ENCODE results near the gene CHRDL2.

Gene CHRDL2

GRCh38 chr11:74748211-74749126, 17.2 kb upstream of the CHRDL2 start, which contains the start of gene RNF169:
Gene RNF169, plus strand, starts transcription at chr11:74748849. Its CDS starts 32 bp downstream, at chr11:74748881.
- TF ChIP-seq ZNF274 (IDR thresholded peaks at IDR 0.05; ENCODE audit: low read depth, low read length) (no peak), SUZ12 (IDR thresholded peaks at IDR 0.05; ENCODE audit: extremely low read depth, insufficient read depth, insufficient read length) (no peak), YY1 (IDR thresholded peaks at IDR 0.05; ENCODE audit: insufficient read depth, insufficient read length) (peak; percentile 68)
- DNase-seq (ENCODE audit: low read depth, low spot score): peak; percentile 92
- Histone ChIP-seq H3K4me3 (ENCODE audit: insufficient read length, low read depth) (peak within 1 kb of the TSS; percentile 74), H3K27me3 (ENCODE audit: insufficient read depth, insufficient read length) (no peaks in the 10 kb centered on the region), H3K4me1 (ENCODE audit: insufficient read depth, insufficient read length) (no peaks in the 10 kb centered on the region), H3K9me3 (ENCODE audit: insufficient read depth, low read length) (no peaks in the 10 kb centered on the region), H3K9ac (ENCODE audit: insufficient read length, low read depth) (peak within 1 kb of the TSS; percentile 90), H3K36me3 (ENCODE audit: insufficient read depth, insufficient read length, low read length) (peaks cover 4% of the 10 kb centered on the region)

- DNase-seq (ENCODE audit: low read depth, low spot score): no peak
- Histone ChIP-seq H3K9me3 (ENCODE audit: insufficient read depth, low read length) (peaks cover 3% of the 10 kb centered on the region; the same call in 1 of the 2 replicates), H3K36me3 (ENCODE audit: insufficient read depth, insufficient read length, low read length) (peaks cover 4% of the 10 kb centered on the region), H3K4me3 (ENCODE audit: insufficient read length, low read depth) (no peak overlapping the region), H3K27me3 (ENCODE audit: insufficient read depth, insufficient read length) (no peaks in the 10 kb centered on the region), H3K9ac (ENCODE audit: insufficient read length, low read depth) (no peak overlapping the region), H3K4me1 (ENCODE audit: insufficient read depth, insufficient read length) (no peaks in the 10 kb centered on the region)
- TF ChIP-seq SUZ12 (IDR thresholded peaks at IDR 0.05; ENCODE audit: extremely low read depth, insufficient read depth, insufficient read length) (no peak), YY1 (IDR thresholded peaks at IDR 0.05; ENCODE audit: insufficient read depth, insufficient read length) (no peak), ZNF274 (IDR thresholded peaks at IDR 0.05; ENCODE audit: low read depth, low read length) (no peak)
These were observed 15.6 kb upstream of the CHRDL2 start for GRCh38 chr11:74746868-74747267.

GRCh38 chr11:74744277-74744676, 13.1 kb upstream of the CHRDL2 start:
- Histone ChIP-seq H3K36me3 (ENCODE audit: insufficient read depth, insufficient read length, low read length) (no peaks in the 10 kb centered on the region), H3K27me3 (ENCODE audit: insufficient read depth, insufficient read length) (no peaks in the 10 kb centered on the region), H3K9me3 (ENCODE audit: insufficient read depth, low read length) (peaks cover 25% of the 10 kb centered on the region), H3K4me3 (ENCODE audit: insufficient read length, low read depth) (no peak overlapping the region), H3K4me1 (ENCODE audit: insufficient read depth, insufficient read length) (no peaks in the 10 kb centered on the region), H3K9ac (ENCODE audit: insufficient read length, low read depth) (no peak overlapping the region)
- DNase-seq (ENCODE audit: low read depth, low spot score): no peak
- TF ChIP-seq YY1 (IDR thresholded peaks at IDR 0.05; ENCODE audit: insufficient read depth, insufficient read length) (no peak), ZNF274 (IDR thresholded peaks at IDR 0.05; ENCODE audit: low read depth, low read length) (no peak), SUZ12 (IDR thresholded peaks at IDR 0.05; ENCODE audit: extremely low read depth, insufficient read depth, insufficient read length) (no peak)

GRCh38 chr11:74743640-74744039, 12.4 kb upstream of the CHRDL2 start:
- TF ChIP-seq YY1 (IDR thresholded peaks at IDR 0.05; ENCODE audit: insufficient read depth, insufficient read length): no peak
- TF ChIP-seq SUZ12 (IDR thresholded peaks at IDR 0.05; ENCODE audit: extremely low read depth, insufficient read depth, insufficient read length): no peak
- TF ChIP-seq ZNF274 (IDR thresholded peaks at IDR 0.05; ENCODE audit: low read depth, low read length): no peak
- H3K27me3 ChIP-seq (ENCODE audit: insufficient read depth, insufficient read length): no peaks in the 10 kb centered on the region
- H3K9me3 ChIP-seq (ENCODE audit: insufficient read depth, low read length): peaks cover 28% of the 10 kb centered on the region
- no peak for DNase-seq (ENCODE audit: low read depth, low spot score)
- no peaks in the 10 kb centered on the region for H3K4me1 ChIP-seq (ENCODE audit: insufficient read depth, insufficient read length)
- no peaks in the 10 kb centered on the region for H3K36me3 ChIP-seq (ENCODE audit: insufficient read depth, insufficient read length, low read length)
- H3K9ac ChIP-seq (ENCODE audit: insufficient read length, low read depth): no peak overlapping the region
- no peak overlapping the region for H3K4me3 ChIP-seq (ENCODE audit: insufficient read length, low read depth)

- peaks cover 28% of the 10 kb centered on the region for H3K9me3 ChIP-seq (ENCODE audit: insufficient read depth, low read length)
- H3K4me3 ChIP-seq (ENCODE audit: insufficient read length, low read depth): no peak overlapping the region
- H3K27me3 ChIP-seq (ENCODE audit: insufficient read depth, insufficient read length): no peaks in the 10 kb centered on the region
- H3K4me1 ChIP-seq (ENCODE audit: insufficient read depth, insufficient read length): no peaks in the 10 kb centered on the region
- DNase-seq (ENCODE audit: low read depth, low spot score): no peak
- TF ChIP-seq YY1 (IDR thresholded peaks at IDR 0.05; ENCODE audit: insufficient read depth, insufficient read length): no peak
- TF ChIP-seq SUZ12 (IDR thresholded peaks at IDR 0.05; ENCODE audit: extremely low read depth, insufficient read depth, insufficient read length): no peak
- no peak overlapping the region for H3K9ac ChIP-seq (ENCODE audit: insufficient read length, low read depth)
- no peaks in the 10 kb centered on the region for H3K36me3 ChIP-seq (ENCODE audit: insufficient read depth, insufficient read length, low read length)
These were observed 10.8 kb upstream of the CHRDL2 start for GRCh38 chr11:74742070-74742469.

GRCh38 chr11:74739546-74740270, 8.5 kb upstream of the CHRDL2 start:
- no peak overlapping the region for H3K9ac ChIP-seq (ENCODE audit: insufficient read length, low read depth)

GRCh38 chr11:74736031-74736430, 4.8 kb upstream of the CHRDL2 start:
- TF ChIP-seq SUZ12 (IDR thresholded peaks at IDR 0.05; ENCODE audit: extremely low read depth, insufficient read depth, insufficient read length) (no peak), YY1 (IDR thresholded peaks at IDR 0.05; ENCODE audit: insufficient read depth, insufficient read length) (no peak), ZNF274 (IDR thresholded peaks at IDR 0.05; ENCODE audit: low read depth, low read length) (no peak)
- Histone ChIP-seq H3K4me3 (ENCODE audit: insufficient read length, low read depth) (no peak overlapping the region), H3K9ac (ENCODE audit: insufficient read length, low read depth) (no peak overlapping the region), H3K36me3 (ENCODE audit: insufficient read depth, insufficient read length, low read length) (no peaks in the 10 kb centered on the region), H3K27me3 (ENCODE audit: insufficient read depth, insufficient read length) (peaks cover 19% of the 10 kb centered on the region), H3K4me1 (ENCODE audit: insufficient read depth, insufficient read length) (no peaks in the 10 kb centered on the region), H3K9me3 (ENCODE audit: insufficient read depth, low read length) (peaks cover 19% of the 10 kb centered on the region)
- DNase-seq (ENCODE audit: low read depth, low spot score): no peak

More at GRCh38 chr11:74739546-74740270, 8.5 kb upstream of the CHRDL2 start:
- Histone ChIP-seq H3K9me3 (ENCODE audit: insufficient read depth, low read length) (peaks cover 28% of the 10 kb centered on the region), H3K4me3 (ENCODE audit: insufficient read length, low read depth) (no peak overlapping the region), H3K27me3 (ENCODE audit: insufficient read depth, insufficient read length) (no peaks in the 10 kb centered on the region), H3K36me3 (ENCODE audit: insufficient read depth, insufficient read length, low read length) (no peaks in the 10 kb centered on the region), H3K4me1 (ENCODE audit: insufficient read depth, insufficient read length) (no peaks in the 10 kb centered on the region)
- no peak for TF ChIP-seq YY1 (IDR thresholded peaks at IDR 0.05; ENCODE audit: insufficient read depth, insufficient read length)
- TF ChIP-seq ZNF274 (IDR thresholded peaks at IDR 0.05; ENCODE audit: low read depth, low read length): no peak
- TF ChIP-seq SUZ12 (IDR thresholded peaks at IDR 0.05; ENCODE audit: extremely low read depth, insufficient read depth, insufficient read length): no peak
- no peak for DNase-seq (ENCODE audit: low read depth, low spot score)

All from NT2/D1 (cell line).